GM18507 (cell line): ENCODE measurements around the gene WDFY1.

Experiments used
- DNase-seq: peaks from one replicate; pipeline ENCODE4 v3.0.0; 2011; ENCODE audit warnings: low read depth; ENCODE audit not compliant: insufficient read length; ENCODE audit errors: extremely low spot score
- FAIRE-seq: peaks from 2 replicates; lab custom pipeline; 2011; peaks lifted over from hg19 to GRCh38; lab: Jason Lieb, UNC

Gene WDFY1

GRCh38 chr2:223835701-223836532 is 109.2 kb downstream of the WDFY1 start:
- DNase-seq (peak; percentile 59), FAIRE-seq (peak; percentile 85)

- DNase-seq (no peak), FAIRE-seq (no peak)
Measured at GRCh38 chr2:223834431-223834830, 110.7 kb downstream of the WDFY1 start.

DNA sequence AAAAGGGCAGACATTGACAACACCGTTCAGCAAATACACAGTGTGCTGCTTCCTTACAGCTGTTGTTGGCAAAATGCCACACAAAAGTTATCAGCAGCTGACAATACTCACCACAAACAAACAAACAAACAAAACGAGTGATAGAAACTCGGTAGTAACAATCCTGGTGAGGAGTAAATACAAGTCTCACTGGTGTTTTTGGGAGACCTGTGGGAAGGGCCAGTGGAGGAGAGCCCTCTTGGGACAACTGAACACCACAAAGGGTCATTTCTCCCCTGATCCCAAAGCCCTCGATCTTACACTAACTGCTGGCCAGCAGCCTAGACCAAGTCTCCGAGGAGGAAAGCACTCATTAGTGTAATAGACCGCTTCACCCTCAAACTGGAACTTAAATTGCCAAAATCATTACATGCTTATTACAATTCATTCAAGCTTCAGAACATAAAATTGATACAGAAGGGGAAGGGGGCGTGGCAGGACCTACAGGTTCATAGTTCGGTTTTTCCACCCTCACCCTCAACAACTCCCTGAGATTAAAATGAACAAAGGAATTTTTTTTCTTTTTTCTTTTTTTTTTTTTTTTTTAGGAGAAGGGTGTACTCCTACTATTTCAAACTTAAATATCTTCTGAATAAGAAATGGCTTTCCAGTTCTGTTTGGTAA is 112.8 kb downstream of the WDFY1 start:
- FAIRE-seq: no peak

DNA sequence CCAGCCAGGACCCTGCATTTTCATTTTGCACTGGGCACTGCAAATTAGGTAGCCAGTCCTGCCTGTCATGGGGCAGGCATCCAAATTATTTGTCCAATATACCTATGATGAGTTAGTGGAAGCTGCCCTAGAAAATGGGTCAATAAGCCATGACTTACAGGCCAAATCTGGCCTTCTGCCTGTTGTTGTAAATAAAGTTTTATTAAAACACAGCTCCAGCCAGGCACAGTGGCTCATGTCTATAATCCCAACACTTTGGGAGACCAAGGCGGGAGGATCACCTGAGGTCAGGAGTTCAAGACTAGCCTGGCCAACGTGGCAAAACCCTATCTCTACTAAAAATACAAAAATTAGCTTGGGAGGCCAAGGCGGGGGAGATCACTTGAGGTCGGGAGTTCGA is 116.0 kb downstream of the WDFY1 start:
- DNase-seq: no peak
- FAIRE-seq: no peak

More for the DNA sequence above, 112.8 kb downstream of the WDFY1 start:
- DNase-seq: no peak

- FAIRE-seq (no peak), DNase-seq (no peak)
Measured at GRCh38 chr2:223828314-223828713, 116.8 kb downstream of the WDFY1 start.

DNA sequence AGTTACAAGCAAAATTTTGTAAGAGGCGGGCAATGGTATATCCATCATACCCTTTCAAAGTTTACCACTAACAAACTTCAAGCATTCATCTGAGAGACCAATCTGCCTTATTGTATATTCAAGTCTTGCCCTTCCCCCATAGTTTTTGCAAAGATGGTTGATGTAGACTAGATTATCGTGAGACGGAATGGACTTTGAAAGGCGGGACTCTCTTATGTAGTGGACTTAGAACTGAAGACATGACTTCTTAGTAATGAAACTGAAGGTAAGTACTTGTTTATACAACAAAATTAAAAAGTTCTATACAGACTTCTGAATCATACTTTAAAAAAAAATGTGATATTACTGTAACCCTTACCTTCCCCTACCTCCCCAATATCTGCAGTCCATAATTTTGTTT is 118.1 kb downstream of the WDFY1 start:
- FAIRE-seq: no peak
- DNase-seq: no peak
